K562 (cell line): Measurements from ENCODE around the gene TRERF1. TPM values are rescaled to one million over a fixed set of nuclear protein-coding genes. Genes with fewer than 3 reads are reported as not detected.
A peak's percentile ranks its signal among the peaks of the same experiment; 100 is the strongest.

Experiments
- ATAC-seq: fragments of 200-7000 bp; cut with Tn5 transposase; 3 replicates; pipeline ENCODE4 v1.9.1; 2020; ENCODE audit warnings: moderate library complexity
- BruUV-seq: library from RNA; stranded (reverse); fragments of 400-500 nt; replicated peaks from 2 replicates; lab custom pipeline; 2021; lab: Mats Ljungman, UMichigan
- CTCF ChIA-PET: fragments of 300-600 bp; formaldehyde crosslinking; extraction: SDS; loops from one replicate; lab custom pipeline; 2021; ENCODE audit warnings: low intra/inter-chr PET ratio; lab: Yijun Ruan, JAX
- POLR2A ChIA-PET: fragments of 300-600, 350-650 bp; sonication (Branson Sonifier 250); formaldehyde crosslinking; extraction: SDS; loops from one replicate; lab custom pipeline; 2021; ENCODE audit warnings: antibody characterized with exemption, inconsistent platforms; lab: Yijun Ruan, JAX
- DNase-seq, 4 experiments: peaks; one replicate each; pipeline versions ENCODE4 v3.0.0 to v3.0.0-alpha.2; 2011 to 2018; ENCODE audit warnings: low spot score in 3 of 4, mixed read lengths in 3 of 4; ENCODE audit errors: extremely low read depth in 1 of 4
- FAIRE-seq: peaks from 2 replicates; lab custom pipeline; 2011; peaks lifted over from hg19 to GRCh38; lab: Jason Lieb, UNC
- H2AFZ ChIP-seq: 2 replicates; pipeline ENCODE4 v1.6.0; 2011; ENCODE audit warnings: low read depth, low read length, control low read depth, inconsistent platforms
- H3K27ac ChIP-seq: fragments of 200-600 bp; 3 replicates; pipeline ENCODE4 v1.8.0; 2011; ENCODE audit warnings: low read depth, mild to moderate bottlenecking, control low read depth, inconsistent platforms, low read length, moderate library complexity, mixed read lengths; ENCODE audit errors: extremely low read depth
- H3K27me3 ChIP-seq, 2 experiments: fragments of 300-600 bp in 1 of 2; 2 replicates in 1 of 2; 3 replicates in 1 of 2; pipeline versions ENCODE4 v1.6.0 to v1.8.0; 2011; ENCODE audit warnings: inconsistent platforms in 2 of 2, low read length in 2 of 2, mild to moderate bottlenecking in 1 of 2, mixed read lengths in 1 of 2, moderate library complexity in 1 of 2; ENCODE audit not compliant: control insufficient read depth in 2 of 2, insufficient read depth in 2 of 2
- H3K36me3 ChIP-seq: fragments of 300-600 bp; 3 replicates; pipeline ENCODE4 v1.8.0; 2011; ENCODE audit warnings: mild to moderate bottlenecking, low read length, inconsistent platforms; ENCODE audit not compliant: control insufficient read depth, insufficient read depth
- H3K4me1 ChIP-seq, 2 experiments: fragments of 200-600 bp in 1 of 2; replicated peaks in 1 of 2; 2 replicates in 1 of 2; 3 replicates in 1 of 2; pipeline versions ENCODE4 v1.5.1 to v1.8.0; 2011; ENCODE audit warnings: inconsistent platforms in 2 of 2, low read length in 2 of 2, mild to moderate bottlenecking in 1 of 2, mixed read lengths in 1 of 2, moderate library complexity in 1 of 2; ENCODE audit not compliant: control insufficient read depth in 2 of 2, insufficient read depth in 2 of 2
- H3K4me2 ChIP-seq: 2 replicates; pipeline ENCODE4 v1.6.1; 2011; ENCODE audit warnings: low read length, control low read depth, inconsistent platforms, mixed read lengths; ENCODE audit not compliant: insufficient read depth
- H3K4me3 ChIP-seq: fragments of 200-600 bp; sonication (generic), shearing (Covaris generic); 2 replicates; pipeline ENCODE4 v1.5.1; 2016; ENCODE audit warnings: control low read depth, inconsistent platforms
- H3K79me2 ChIP-seq: fragments of 200-600 bp; 3 replicates; pipeline ENCODE4 v1.8.0; 2011; ENCODE audit warnings: low read length, inconsistent platforms; ENCODE audit not compliant: control insufficient read depth, insufficient read depth
- H3K9ac ChIP-seq, 2 experiments: 2 replicates each; pipeline versions ENCODE4 v1.6.0 to v1.6.1; 2011; ENCODE audit warnings: low read depth in 2 of 2, low read length in 2 of 2, control low read depth in 1 of 2, inconsistent platforms in 1 of 2, mild to moderate bottlenecking in 1 of 2, mixed read lengths in 1 of 2; ENCODE audit not compliant: insufficient read depth in 1 of 2
- H3K9me1 ChIP-seq: one replicate; pipeline ENCODE4 v1.6.0; 2011; ENCODE audit warnings: inconsistent platforms, mild to moderate bottlenecking, low read length, moderate library complexity; ENCODE audit not compliant: control insufficient read depth, insufficient read depth
- H3K9me3 ChIP-seq: replicated peaks from 2 replicates; pipeline ENCODE4 v1.5.1; 2011; ENCODE audit warnings: low read depth, low read length, inconsistent platforms; ENCODE audit not compliant: control insufficient read depth, insufficient read depth
- H4K20me1 ChIP-seq: replicated peaks from 2 replicates; pipeline ENCODE4 v1.6.1; 2011; ENCODE audit warnings: low read length, inconsistent platforms, mixed read lengths; ENCODE audit not compliant: control insufficient read depth, insufficient read depth
- RAD21 ChIP-seq, 2 experiments: fragments of 250-450 bp in 1 of 2; fragments of 450-650 bp in 1 of 2; sonication (Bioruptor Pico) in 1 of 2; formaldehyde crosslinking in 1 of 2; IDR thresholded peaks in 1 of 2; conservative IDR thresholded peaks in 1 of 2; 2 replicates each; pipeline versions ENCODE4 v1.4.0 to v1.8.0; 2020 to 2022; ENCODE audit warnings: mild to moderate bottlenecking in 2 of 2, moderate library complexity in 1 of 2
- ZNF184 ChIP-seq: sonication (generic); formaldehyde crosslinking; IDR thresholded peaks from 2 replicates; pipeline ENCODE4 v1.5.0; 2020; ENCODE audit warnings: missing genetic modification reagents
- ZNF644 ChIP-seq: fragments of 200-800 bp; sonication (Bioruptor generic); IDR thresholded peaks from 2 replicates; pipeline ENCODE4 v1.6.1; 2016; ENCODE audit warnings: low read depth, missing genetic modification characterization, missing compliant biosample characterization
- WGBS: fragments of 100-300 bp; shearing (Covaris generic); methylation state at CpG from one replicate; pipeline ENCODE4 v1.1.6; 2016; ENCODE audit warnings: low coverage, mixed read lengths; ENCODE audit not compliant: insufficient coverage; ENCODE audit errors: missing lambda C conversion rate; 5-methylcytosine and 5-hydroxymethylcytosine counted together
- in situ Hi-C: fragments of 300-500 bp; cut with MboI; formaldehyde crosslinking; loops from 4 replicates; pipeline ENCODE4 v1.15.0; 2018; ENCODE audit warnings: inconsistent platforms, mixed read lengths
- intact Hi-C: fragments of 100-400 bp; cut with micrococcal nuclease; formaldehyde crosslinking; loops from 2 replicates; pipeline ENCODE4 v1.14.2; 2022
- polyA plus RNA-seq, 8 experiments: library from polyadenylated mRNA; depleted of rRNA in 4 of 8; stranded (reverse) in 5 of 8; unstranded in 3 of 8; fragments of >200 nt; fragmentation: Nextera tagmentation in 2 of 8; fragmentation: Illumina TruSeq in 1 of 8; extraction: Ambion mirVana in 2 of 8; extraction: Trizol in 1 of 8; gene quantifications; 2 replicates each; pipeline versions ENCODE4 v1.2.1 to v1.2.3, GENCODE V29; 2011 to 2014; ENCODE audit warnings: inconsistent platforms in 1 of 8, missing spikeins in 1 of 8
- total RNA-seq, 7 experiments: library from RNA; depleted of rRNA in 6 of 7; stranded (reverse); fragments of >200 nt in 6 of 7; fragmentation: Illumina TruSeq in 2 of 7; extraction: Trizol in 2 of 7; gene quantifications; 2 replicates each; pipeline versions ENCODE4 v1.2.1 to v1.2.3, GENCODE V29; 2011 to 2021; ENCODE audit warnings: low replicate concordance in 1 of 7
- TF ChIP-seq, protein P1 (sequence below): fragments of 450-650 bp; IDR thresholded peaks from 2 replicates; pipeline ENCODE4 v1.6.1; 2018; ENCODE audit not compliant: partially characterized antibody
- TF ChIP-seq, protein P2 (sequence below): fragments of 250-450 bp; sonication (Bioruptor Pico); IDR thresholded peaks from 2 replicates; pipeline ENCODE4 v1.4.0; 2020; ENCODE audit warnings: mild to moderate bottlenecking, moderate library complexity, borderline replicate concordance

Gene TRERF1
- total and polyA plus RNA-seq, 9 of the 15 experiments (the other 6 are each of a cell fraction or from before 2014, with no cell fraction given): 0.04 to 0.20 (median 0.07) TPM; not detected in 3

DNA sequence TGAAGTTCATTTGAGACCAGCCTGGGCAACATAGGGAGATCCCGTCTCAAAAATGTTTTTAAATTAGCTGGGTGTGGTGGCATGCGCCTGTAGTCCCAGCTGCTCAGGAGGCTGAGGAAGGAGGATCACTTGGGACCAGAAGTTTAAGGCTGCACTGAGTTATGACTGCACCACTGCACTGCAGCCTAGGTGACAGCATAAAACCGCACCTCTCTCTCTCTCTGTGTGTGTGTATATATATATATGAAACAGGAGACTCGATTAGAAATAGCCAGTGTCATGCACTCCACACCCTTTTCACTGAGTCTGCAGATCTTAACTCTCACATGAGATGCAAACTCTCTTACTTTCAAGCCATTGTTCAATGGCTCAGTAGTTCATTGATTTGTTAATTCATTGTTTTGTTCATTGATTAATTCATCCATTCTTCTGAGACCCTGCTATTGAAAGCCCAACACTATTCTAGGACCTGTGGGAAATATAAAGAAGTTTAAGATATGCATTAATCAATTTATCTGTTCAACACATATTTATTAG is 181.7 kb downstream of the TRERF1 start:
- Histone ChIP-seq H3K4me3 (no peak overlapping the region), H3K4me1 (no peaks in the 10 kb centered on the region), H3K36me3 (no peaks in the 10 kb centered on the region), H3K9me1 (no peaks in the 10 kb centered on the region), H4K20me1 (no peaks in the 10 kb centered on the region; the same call in none of the 2 replicates), H3K79me2 (no peaks in the 10 kb centered on the region), H2AFZ (no peak overlapping the region), H3K9ac (no peak overlapping the region), H3K4me2 (no peak overlapping the region), H3K9me3 (no peaks in the 10 kb centered on the region), H3K27me3 (peaks cover 37 to 40% of the 10 kb centered on the region in 2 experiments; a peak in 4 of 5 replicates), H3K27ac (no peak overlapping the region)
- intact Hi-C loops: loop anchor here (10.0 kb wide), 1 partner anchor 455 kb away; the partner anchor contains the start of gene PRPH2
- FAIRE-seq (no peak), ATAC-seq (no peak; the same call in 2 of the 3 replicates), DNase-seq (no peak)
- in situ Hi-C loops: no loop called here
- no TSS peak for BruUV-seq
- TF ChIP-seq ZNF644 (tag) (no peak), ZNF184 (CRISPR knock-in tag) (no peak)
- 0% methylated on average over 4 of the region's 4 CpGs for WGBS
- CTCF ChIA-PET: no interaction called here
- POLR2A ChIA-PET: interaction anchor here (0.6 to 0.9 kb wide), 2 partner anchors 178 to 475 kb away, joined by 3 read pairs; no protein-coding TSS in a partner anchor

DNA sequence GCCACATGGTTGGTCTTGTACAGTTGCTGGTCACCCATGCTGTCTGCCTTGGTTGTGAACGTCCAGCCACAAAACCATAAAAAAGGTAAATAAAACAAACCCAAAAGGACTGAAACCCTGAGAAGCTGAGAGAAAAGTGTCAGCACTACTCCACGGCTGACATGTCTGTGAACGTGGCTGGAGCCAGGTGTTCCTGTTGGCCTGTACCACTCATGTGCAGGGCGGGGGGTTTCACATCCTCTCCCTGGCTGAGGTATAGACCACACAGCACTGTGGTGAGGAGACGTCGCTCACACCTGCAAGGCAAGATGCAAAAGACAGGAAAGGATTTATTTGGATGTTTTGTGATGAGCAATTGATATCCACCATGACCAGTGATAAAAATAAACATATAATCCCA is 182.2 kb downstream of the TRERF1 start:
- in situ Hi-C loops: no loop called here
- ChIA-PET POLR2A (interaction anchor here (0.6 to 0.9 kb wide), 3 partner anchors 10 to 476 kb away, joined by 3 to 5 read pairs (median 3); no protein-coding TSS in a partner anchor), CTCF (no interaction called here)
- H3K27me3 ChIP-seq: peaks cover 42 to 45% of the 10 kb centered on the region in 2 experiments
- H3K79me2 ChIP-seq: no peaks in the 10 kb centered on the region
- BruUV-seq: no TSS peak
- under 1% methylated on average over 6 of the region's 6 CpGs for WGBS
- intact Hi-C loops: loop anchor here (10.0 kb wide), 1 partner anchor 455 kb away; the partner anchor contains the start of gene PRPH2
- no peak overlapping the region for H3K4me2 ChIP-seq
- H3K27ac ChIP-seq: no peak overlapping the region
- H3K9me3 ChIP-seq: no peaks in the 10 kb centered on the region
- H3K9me1 ChIP-seq: no peaks in the 10 kb centered on the region
- H4K20me1 ChIP-seq: no peaks in the 10 kb centered on the region; the same call in none of the 2 replicates
- DNase-seq: no peak
- H3K4me1 ChIP-seq: no peaks in the 10 kb centered on the region
- no peak for FAIRE-seq
- no peak overlapping the region for H3K4me3 ChIP-seq
- no peaks in the 10 kb centered on the region for H3K36me3 ChIP-seq
- H3K9ac ChIP-seq: no peak overlapping the region
- ATAC-seq: no peak
- no peak for TF ChIP-seq RAD21 (CRISPR knock-in tag; conservative IDR thresholded peaks at IDR 0.05 in 1 of 2, IDR thresholded peaks at IDR 0.05 in 1 of 2)
- TF ChIP-seq, protein P1, sequence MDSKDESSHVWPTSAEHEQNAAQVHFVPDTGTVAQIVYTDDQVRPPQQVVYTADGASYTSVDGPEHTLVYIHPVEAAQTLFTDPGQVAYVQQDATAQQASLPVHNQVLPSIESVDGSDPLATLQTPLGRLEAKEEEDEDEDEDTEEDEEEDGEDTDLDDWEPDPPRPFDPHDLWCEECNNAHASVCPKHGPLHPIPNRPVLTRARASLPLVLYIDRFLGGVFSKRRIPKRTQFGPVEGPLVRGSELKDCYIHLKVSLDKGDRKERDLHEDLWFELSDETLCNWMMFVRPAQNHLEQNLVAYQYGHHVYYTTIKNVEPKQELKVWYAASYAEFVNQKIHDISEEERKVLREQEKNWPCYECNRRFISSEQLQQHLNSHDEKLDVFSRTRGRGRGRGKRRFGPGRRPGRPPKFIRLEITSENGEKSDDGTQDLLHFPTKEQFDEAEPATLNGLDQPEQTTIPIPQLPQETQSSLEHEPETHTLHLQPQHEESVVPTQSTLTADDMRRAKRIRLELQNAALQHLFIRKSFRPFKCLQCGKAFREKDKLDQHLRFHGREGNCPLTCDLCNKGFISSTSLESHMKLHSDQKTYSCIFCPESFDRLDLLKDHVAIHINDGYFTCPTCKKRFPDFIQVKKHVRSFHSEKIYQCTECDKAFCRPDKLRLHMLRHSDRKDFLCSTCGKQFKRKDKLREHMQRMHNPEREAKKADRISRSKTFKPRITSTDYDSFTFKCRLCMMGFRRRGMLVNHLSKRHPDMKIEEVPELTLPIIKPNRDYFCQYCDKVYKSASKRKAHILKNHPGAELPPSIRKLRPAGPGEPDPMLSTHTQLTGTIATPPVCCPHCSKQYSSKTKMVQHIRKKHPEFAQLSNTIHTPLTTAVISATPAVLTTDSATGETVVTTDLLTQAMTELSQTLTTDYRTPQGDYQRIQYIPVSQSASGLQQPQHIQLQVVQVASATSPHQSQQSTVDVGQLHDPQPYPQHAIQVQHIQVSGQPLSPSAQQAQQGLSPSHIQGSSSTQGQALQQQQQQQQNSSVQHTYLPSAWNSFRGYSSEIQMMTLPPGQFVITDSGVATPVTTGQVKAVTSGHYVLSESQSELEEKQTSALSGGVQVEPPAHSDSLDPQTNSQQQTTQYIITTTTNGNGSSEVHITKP: peak; percentile 73
- TF ChIP-seq, protein P2, sequence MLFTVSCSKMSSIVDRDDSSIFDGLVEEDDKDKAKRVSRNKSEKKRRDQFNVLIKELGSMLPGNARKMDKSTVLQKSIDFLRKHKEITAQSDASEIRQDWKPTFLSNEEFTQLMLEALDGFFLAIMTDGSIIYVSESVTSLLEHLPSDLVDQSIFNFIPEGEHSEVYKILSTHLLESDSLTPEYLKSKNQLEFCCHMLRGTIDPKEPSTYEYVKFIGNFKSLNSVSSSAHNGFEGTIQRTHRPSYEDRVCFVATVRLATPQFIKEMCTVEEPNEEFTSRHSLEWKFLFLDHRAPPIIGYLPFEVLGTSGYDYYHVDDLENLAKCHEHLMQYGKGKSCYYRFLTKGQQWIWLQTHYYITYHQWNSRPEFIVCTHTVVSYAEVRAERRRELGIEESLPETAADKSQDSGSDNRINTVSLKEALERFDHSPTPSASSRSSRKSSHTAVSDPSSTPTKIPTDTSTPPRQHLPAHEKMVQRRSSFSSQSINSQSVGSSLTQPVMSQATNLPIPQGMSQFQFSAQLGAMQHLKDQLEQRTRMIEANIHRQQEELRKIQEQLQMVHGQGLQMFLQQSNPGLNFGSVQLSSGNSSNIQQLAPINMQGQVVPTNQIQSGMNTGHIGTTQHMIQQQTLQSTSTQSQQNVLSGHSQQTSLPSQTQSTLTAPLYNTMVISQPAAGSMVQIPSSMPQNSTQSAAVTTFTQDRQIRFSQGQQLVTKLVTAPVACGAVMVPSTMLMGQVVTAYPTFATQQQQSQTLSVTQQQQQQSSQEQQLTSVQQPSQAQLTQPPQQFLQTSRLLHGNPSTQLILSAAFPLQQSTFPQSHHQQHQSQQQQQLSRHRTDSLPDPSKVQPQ (CRISPR knock-in tag): no peak
- no peak overlapping the region for H2AFZ ChIP-seq
